ENCODE results near the gene NODAL.
"Not testable (repeated sequence)": the region's sequence is repeated elsewhere in the genome, so short reads cannot be mapped to it uniquely, and the experiment has no call there.

Gene NODAL

DNA sequence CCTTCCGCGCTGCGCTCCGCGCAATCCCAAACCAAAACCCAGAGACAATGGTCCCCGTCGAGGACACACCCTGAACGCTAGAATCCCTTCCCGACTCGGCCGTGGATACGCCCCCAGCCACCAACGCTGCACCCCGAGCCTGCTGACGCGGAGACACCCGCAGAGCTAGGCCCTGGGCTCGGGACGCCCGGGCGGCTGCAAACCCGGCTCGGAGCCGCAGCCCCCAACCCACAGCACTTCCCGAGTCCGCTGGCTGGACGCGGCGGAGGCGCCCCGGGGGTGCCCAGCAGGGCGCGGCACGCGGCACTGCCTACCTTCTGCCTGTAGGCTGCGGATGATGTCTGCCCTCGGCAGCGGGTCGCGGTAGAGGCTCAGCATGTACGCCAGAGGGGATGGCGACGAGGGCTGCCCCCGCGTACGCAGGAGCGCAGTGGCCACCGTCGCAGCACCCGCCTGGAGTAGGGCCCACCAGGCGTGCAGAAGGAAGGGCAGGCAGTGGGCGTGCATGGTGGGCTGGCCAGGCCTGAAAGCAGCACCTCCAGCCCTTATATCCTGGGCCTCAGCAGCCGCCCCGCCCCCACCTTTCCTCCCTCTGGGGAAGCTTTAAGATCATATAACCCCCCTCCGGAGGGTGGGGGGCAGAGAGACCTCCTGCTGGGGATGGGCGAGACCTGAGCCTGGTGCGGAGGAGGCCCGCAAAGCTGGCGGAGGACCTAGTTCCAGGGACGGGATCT lies at the start of gene NODAL:
Gene NODAL, minus strand, starts transcription at position 521 of the 734 bp plus-strand sequence. Its CDS starts 14 bp downstream, at position 507.
- DNase-seq = no peak

- no peak for DNase-seq
Measured at GRCh38 chr10:70490142-70490541, 48.7 kb upstream of the NODAL start.

DNA sequence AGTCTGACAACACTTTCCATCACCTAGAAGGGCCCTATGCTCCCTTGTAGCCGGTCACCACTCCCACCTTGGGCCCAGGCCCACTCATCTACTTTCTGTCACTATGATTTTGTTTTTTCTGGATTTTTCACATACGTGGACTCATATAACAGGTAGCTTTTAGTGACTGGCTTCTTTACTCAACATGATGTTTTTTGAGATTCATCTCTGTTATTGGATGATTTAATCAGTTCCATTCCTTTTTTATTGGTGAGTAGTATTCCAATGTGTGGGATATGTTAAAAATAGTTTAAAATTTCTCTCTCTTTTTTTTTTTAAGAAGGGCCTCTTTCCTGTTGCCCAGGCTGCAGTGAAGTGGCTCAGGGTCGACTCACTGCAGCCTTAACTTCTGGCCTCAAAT lies 46.3 kb upstream of the NODAL start:
- DNase-seq = no peak

- not testable (repeated sequence) for DNase-seq
Measured at GRCh38 chr10:70483872-70484271, 42.4 kb upstream of the NODAL start.

- no peak for DNase-seq
Measured at GRCh38 chr10:70482982-70483760, 41.7 kb upstream of the NODAL start.

DNA sequence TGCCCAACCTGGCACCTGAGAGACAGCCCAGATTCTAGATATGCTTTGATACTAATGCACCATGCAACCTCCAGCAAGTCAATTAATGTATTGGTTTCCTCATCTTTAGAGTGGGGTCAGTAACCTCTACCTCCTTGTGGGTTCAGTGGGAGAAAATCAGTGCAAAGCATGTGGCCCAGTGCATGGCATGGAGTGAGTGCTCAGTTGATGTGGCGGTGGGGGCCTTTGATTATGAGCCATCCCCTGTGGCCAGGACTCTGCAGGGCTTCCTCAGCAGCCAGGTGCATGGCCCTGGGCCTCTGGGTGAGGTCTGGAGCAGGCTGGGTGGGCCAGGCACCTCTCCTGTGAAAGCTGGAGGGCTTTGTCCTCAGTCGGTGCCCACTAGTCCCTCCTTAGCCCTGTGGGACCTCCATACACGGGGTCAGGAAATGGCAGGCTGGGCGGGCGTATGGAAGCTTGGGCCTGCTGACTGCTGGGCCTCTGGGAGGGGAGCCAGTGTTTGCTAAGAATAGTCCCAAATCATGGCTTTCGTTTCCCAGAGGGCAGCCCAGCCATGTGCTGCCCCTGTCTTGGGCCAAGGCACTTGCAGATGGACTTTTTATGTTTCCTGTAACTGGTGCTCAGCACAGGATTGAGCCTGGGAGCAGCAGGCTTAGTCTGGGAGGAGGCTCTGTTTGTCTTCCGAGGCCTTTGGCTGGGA lies 40.5 kb upstream of the NODAL start:
- DNase-seq = no peak

DNA sequence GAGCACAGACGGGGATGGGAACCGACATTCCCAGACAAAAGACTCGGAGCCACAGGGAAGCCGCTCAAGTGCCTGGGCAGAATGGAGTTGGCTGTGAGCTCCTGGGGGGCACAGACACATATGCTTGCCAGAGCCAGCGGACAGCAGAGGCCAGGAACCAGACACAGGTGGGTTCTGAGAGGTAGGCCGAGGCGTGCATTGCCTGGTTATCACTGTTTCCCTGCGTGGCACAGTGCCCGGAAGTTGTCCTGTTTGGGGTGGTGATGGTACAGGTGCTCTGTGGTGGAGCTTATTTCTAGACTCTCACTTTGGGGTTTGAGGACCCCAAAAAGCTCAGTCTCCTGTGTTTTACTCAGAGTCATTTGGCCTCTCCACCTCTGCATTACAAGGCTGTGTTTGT lies 39.6 kb upstream of the NODAL start:
- no peak for DNase-seq

- DNase-seq = no peak
Measured at GRCh38 chr10:70480239-70480861, 38.9 kb upstream of the NODAL start.

- no peak for DNase-seq
Measured at GRCh38 chr10:70479626-70480238, 38.3 kb upstream of the NODAL start.

- DNase-seq = no peak
Measured at GRCh38 chr10:70479165-70479581, 37.7 kb upstream of the NODAL start.

DNA sequence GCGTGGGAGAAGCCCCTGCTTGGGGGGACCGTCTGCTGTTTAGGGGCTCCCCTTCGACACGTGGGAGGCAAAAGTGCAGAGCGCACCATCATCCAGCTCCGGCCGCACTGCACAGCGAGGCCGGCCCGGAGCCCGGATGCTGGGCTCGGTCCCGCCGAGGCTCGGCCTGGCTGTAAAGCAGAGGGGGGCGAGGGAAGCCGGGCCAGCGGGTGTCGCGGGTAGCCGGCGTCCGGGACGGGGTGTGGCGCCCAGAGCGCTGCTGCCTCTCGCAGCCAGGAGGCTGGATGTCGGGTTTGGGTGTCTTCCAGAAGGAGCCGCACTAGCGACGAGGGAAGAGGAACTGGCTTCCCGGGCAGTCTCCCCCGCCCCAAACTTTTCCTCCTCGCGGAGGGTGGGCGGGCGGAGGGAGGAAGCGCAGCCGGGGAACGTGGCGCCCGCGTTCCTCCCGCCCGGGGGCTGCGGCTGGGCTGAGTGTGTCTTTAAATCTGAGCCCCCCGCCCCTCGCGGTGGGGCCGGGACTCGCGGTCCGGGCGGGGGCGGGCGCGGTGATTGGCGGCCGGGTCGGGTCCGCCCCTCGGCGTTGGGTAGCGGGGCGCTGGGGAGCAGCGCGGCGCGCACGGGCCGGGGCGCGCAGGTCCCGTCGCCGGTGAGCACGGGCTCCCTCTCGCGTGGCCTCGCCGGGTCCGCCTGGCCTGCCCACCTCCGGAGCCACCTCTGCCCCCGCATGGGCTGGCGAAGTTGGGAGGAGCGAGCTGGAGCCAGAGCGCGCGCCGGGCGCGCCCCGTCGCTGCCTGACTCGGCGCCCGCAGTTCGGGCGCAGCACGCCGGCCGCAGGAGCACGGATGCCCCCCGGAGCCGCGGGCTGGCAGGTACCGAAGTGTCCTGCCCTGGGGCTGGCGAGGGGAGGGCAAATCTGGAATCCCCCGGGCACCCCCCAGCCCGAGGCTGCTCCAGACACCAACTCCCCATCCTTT lies 37.0 kb upstream of the NODAL start, which contains the start of gene PALD1:
Gene PALD1, plus strand, starts transcription at position 577 of the 974 bp plus-strand sequence. CDS start 47,185 bp downstream, outside the sequence.
- peak in 1 of 2 donors; percentile 30 for DNase-seq

GRCh38 chr10:70477661-70478162 lies 36.2 kb upstream of the NODAL start:
- DNase-seq = peak; percentile 50 to 56

GRCh38 chr10:70476249-70477035 lies 35.0 kb upstream of the NODAL start:
- DNase-seq = no peak

GRCh38 chr10:70475661-70476060 lies 34.2 kb upstream of the NODAL start:
- no peak for DNase-seq

- DNase-seq = no peak
Measured at GRCh38 chr10:70474780-70475179, 33.3 kb upstream of the NODAL start.

GRCh38 chr10:70472799-70473454 lies 31.4 kb upstream of the NODAL start:
- DNase-seq = no peak

GRCh38 chr10:70466951-70467350 lies 25.5 kb upstream of the NODAL start:
- DNase-seq = no peak

GRCh38 chr10:70465832-70466231 lies 24.4 kb upstream of the NODAL start:
- DNase-seq = no peak

- DNase-seq = no peak
Measured at GRCh38 chr10:70465278-70465677, 23.8 kb upstream of the NODAL start.

All from stimulated activated CD4-positive, alpha-beta T cell treated with anti-CD3 and anti-CD28 coated beads, Interleukin-2, amount 100 ng/mL, for 48 hours (primary cell).